Cardiac muscle cell (in vitro differentiated cells and primary cell): ENCODE results near the gene AGPAT2. TPM values are rescaled to one million over a fixed set of nuclear protein-coding genes. Genes with fewer than 3 reads are reported as not detected.

Experiments
- DNase-seq, 2 donors: peaks; one replicate each; pipeline versions ENCODE4 v3.0.0 to v3.0.0-alpha.2; 2010 to 2017; ENCODE audit warnings: low read depth in 1 of 2, low spot score in 1 of 2
- H3K27ac ChIP-seq: fragments of 200-600 bp; sonication (generic); 2 replicates; pipeline ENCODE4 v1.5.1; 2016
- H3K27me3 ChIP-seq: fragments of 200-600 bp; sonication (generic); 2 replicates; pipeline ENCODE4 v1.6.0; 2016; ENCODE audit warnings: control low read depth
- H3K36me3 ChIP-seq: fragments of 200-600 bp; sonication (generic); 2 replicates; pipeline ENCODE4 v1.5.1; 2016; ENCODE audit warnings: control low read depth
- H3K4me1 ChIP-seq: fragments of 200-600 bp; sonication (generic); 2 replicates; pipeline ENCODE4 v1.8.1; 2017; ENCODE audit warnings: low read depth, mild to moderate bottlenecking, mixed run types
- H3K4me3 ChIP-seq: fragments of 200-600 bp; sonication (generic); 2 replicates; pipeline ENCODE4 v1.5.1; 2016; ENCODE audit warnings: mild to moderate bottlenecking
- H3K9me3 ChIP-seq: fragments of 200-600 bp; sonication (generic); 2 replicates; pipeline ENCODE4 v1.5.1; 2017; ENCODE audit warnings: low read depth, mild to moderate bottlenecking, control low read depth
- CTCF ChIP-seq: IDR thresholded peaks from 2 replicates; pipeline ENCODE4 v1.5.1; 2012; ENCODE audit warnings: low read depth, mild to moderate bottlenecking, low read length
- polyA plus RNA-seq: library from polyadenylated mRNA; unstranded; fragments of >200 nt; fragmentation: Nextera tagmentation; extraction: Ambion mirVana; gene quantifications from 2 replicates; pipeline ENCODE4 v1.2.1, GENCODE V29; 2016
- total RNA-seq: library from RNA; depleted of rRNA; stranded (reverse); fragments of >200 nt; gene quantifications from 2 replicates; pipeline ENCODE4 v1.2.3, GENCODE V29; 2016

The AGPAT2 gene
- total and polyA plus RNA-seq, 2 experiments from 2014 or later: 72.5 to 103 TPM

- H3K27ac ChIP-seq: peak overlapping the region; percentile 26
- H3K27me3 ChIP-seq: no peaks in the 10 kb centered on the region
- H3K4me1 ChIP-seq: peaks cover 12% of the 10 kb centered on the region
- no peak for TF ChIP-seq CTCF
- peak in 1 of 2 donors; percentile 60 for DNase-seq
- H3K4me3 ChIP-seq: peak overlapping the region; percentile 33
- no peaks in the 10 kb centered on the region for H3K36me3 ChIP-seq
- H3K9me3 ChIP-seq: no peaks in the 10 kb centered on the region
These were observed 21.4 kb downstream of the AGPAT2 start for GRCh38 chr9:136665704-136666371.

- peak; percentile 35 to 49 for DNase-seq
These were observed 22.1 kb downstream of the AGPAT2 start for GRCh38 chr9:136665111-136665703.

GRCh38 chr9:136664000-136664915 is 23.0 kb downstream of the AGPAT2 start:
- no peak overlapping the region for H3K27ac ChIP-seq
- H3K36me3 ChIP-seq: no peaks in the 10 kb centered on the region
- no peak for DNase-seq
- H3K9me3 ChIP-seq: no peaks in the 10 kb centered on the region
- H3K4me1 ChIP-seq: peaks cover 12% of the 10 kb centered on the region
- H3K27me3 ChIP-seq: no peaks in the 10 kb centered on the region
- H3K4me3 ChIP-seq: no peak overlapping the region
- no peak for TF ChIP-seq CTCF

More at GRCh38 chr9:136665111-136665703, 22.1 kb downstream of the AGPAT2 start:
- Histone ChIP-seq H3K4me3 (no peak overlapping the region), H3K27me3 (no peaks in the 10 kb centered on the region), H3K36me3 (no peaks in the 10 kb centered on the region), H3K27ac (no peak overlapping the region), H3K9me3 (no peaks in the 10 kb centered on the region), H3K4me1 (peaks cover 12% of the 10 kb centered on the region)
- TF ChIP-seq CTCF: peak; percentile 28

DNA sequence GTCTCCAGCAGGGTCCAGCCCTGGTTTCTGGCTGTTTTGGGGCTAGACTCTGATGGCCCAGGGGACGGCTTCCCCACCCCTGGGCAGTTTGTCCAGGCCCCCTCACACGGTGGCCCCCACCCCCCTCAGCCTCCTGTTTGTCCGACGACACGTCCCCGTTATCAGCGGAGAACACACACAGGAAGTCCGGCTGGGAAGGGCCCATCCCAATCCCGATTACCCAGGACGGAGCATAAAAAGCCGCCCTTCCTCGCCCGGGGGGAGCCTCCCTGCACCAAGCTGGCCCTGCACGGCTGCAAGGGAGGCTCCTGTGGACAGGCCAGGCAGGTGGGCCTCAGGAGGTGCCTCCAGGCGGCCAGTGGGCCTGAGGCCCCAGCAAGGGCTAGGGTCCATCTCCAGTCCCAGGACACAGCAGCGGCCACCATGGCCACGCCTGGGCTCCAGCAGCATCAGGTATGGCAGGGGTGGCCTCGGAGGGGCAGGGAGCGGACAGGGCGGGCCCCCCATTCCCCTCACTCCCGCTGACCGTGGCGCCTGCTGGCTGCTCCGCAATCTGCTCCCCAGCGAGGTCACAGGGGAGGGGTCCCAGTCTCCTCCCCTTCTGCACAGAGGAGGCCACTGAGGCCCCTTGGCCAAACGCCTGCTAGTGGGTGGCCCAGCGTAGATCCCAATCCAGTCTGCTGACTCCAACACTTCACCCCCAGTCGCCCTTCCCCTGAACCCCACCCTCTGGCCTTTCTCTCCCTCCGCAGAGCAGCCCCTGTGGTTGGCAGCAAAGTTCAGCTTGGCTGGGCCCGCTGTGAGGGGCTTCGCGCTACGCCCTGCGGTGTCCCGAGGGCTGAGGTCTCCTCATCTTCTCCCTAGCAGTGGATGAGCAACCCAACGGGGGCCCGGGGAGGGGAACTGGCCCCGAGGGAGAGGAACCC is 24.3 kb downstream of the AGPAT2 start, which contains the start of gene EGFL7:
Gene EGFL7 (plus strand): TSS at position 261 of the 926 bp plus-strand sequence. CDS start 5,367 bp downstream, outside the sequence.
- H3K36me3 ChIP-seq: no peaks in the 10 kb centered on the region
- TF ChIP-seq CTCF: no peak
- H3K4me3 ChIP-seq: no peak within 1 kb of the TSS
- H3K27ac ChIP-seq: no peak within 1 kb of the TSS
- DNase-seq: peak in 1 of 2 donors; percentile 52
- no peaks in the 10 kb centered on the region for H3K27me3 ChIP-seq
- no peaks in the 10 kb centered on the region for H3K9me3 ChIP-seq
- peaks cover 12% of the 10 kb centered on the region for H3K4me1 ChIP-seq

DNA sequence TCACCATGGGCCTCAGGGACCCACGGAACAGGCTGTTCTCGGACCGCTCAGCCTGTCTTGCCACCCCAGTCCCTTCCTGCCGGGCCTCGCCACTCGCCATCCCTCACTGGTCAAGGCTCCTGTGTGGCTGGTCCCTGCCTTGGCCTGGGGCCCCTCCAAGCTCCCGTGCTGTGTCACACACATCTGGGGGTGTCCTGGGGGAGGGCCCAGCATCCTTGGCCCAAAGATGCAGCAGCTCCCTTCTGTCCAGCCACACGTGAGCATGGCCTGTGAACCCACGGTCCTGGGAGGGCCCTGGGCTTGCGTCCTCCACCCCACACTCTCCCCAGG is 25.0 kb downstream of the AGPAT2 start:
- no peak for TF ChIP-seq CTCF
- H3K27ac ChIP-seq: no peak overlapping the region
- H3K4me3 ChIP-seq: no peak overlapping the region
- no peaks in the 10 kb centered on the region for H3K27me3 ChIP-seq
- no peak for DNase-seq
- peaks cover 8% of the 10 kb centered on the region for H3K4me1 ChIP-seq
- H3K9me3 ChIP-seq: no peaks in the 10 kb centered on the region
- H3K36me3 ChIP-seq: no peaks in the 10 kb centered on the region
